ENCODE data around the gene YIPF2. TPM values are rescaled to one million over a fixed set of nuclear protein-coding genes. Genes with fewer than 3 reads are reported as not detected.

The YIPF2 gene
- total and polyA plus RNA-seq, 2 of the 4 experiments (the other 2 are of a cell fraction), result 61.5 to 78.0 TPM

DNA sequence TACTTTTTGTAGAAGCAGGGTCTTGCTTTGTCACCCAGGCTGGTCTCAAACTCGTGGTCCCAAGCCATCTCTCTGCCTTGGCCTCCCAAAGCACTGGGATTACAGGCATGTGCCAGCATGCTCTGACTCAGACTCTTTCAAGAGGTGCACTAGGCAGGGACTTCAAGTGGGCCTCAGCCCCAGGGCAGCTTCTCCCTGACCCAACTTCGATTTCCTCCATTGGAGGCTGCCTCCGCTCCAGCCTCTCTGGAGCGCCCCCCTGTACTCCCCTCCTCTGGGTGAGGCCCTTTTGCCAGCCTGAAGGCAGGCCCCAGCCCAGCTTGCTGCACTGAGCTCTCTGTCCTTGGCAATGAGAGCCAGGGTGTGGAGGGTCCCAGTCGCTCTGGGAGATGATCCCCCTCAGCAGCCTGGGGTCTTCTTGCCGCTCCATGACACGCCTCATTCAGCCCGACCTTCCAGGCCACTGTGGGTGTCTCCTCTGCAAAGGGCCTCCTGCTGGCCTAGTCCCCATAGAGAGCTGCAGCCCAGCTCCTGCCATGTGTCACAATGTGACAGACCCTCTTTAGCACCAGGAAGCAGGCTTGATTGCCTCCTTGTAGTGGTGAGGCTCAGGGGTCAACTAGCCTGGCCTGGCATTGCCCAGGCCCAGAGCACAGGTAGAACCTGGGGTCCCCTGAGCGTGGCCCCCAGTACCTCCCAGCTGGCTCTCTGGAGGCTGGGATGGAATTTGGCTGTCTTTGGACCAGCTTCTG is 40.6 kb downstream of the YIPF2 start:
- H3K4me3 ChIP-seq (ENCODE audit: insufficient read depth, low read depth, low read length), result no peak overlapping the region
- H4K5ac ChIP-seq (ENCODE audit: low read depth, low read length), result no peak overlapping the region
- H2AK5ac ChIP-seq (ENCODE audit: low read depth, low read length), result no peak overlapping the region
- dilution Hi-C loops (cut with HindIII; ENCODE audit: low sequenced_read_pairs, unreplicated experiment) (no loop called here), in situ Hi-C loops (cut with MboI; ENCODE audit: low sequenced_read_pairs) (no loop called here), intact Hi-C loops (cut with micrococcal nuclease) (no loop called here)
- ATAC-seq (ENCODE audit: low read depth) (0 out of 2 replicates have a peak, but pooled peaks have one; percentile 30), DNase-seq (no peak)
- peaks cover 29% of the 10 kb centered on the region for H3K9me1 ChIP-seq (ENCODE audit: insufficient read depth, low read length)
- H2BK120ac ChIP-seq (ENCODE audit: low read depth, low read length), result no peak overlapping the region
- no peak overlapping the region for H4K91ac ChIP-seq (ENCODE audit: insufficient read depth, low read depth, low read length)
- peaks cover 16% of the 10 kb centered on the region for H3K4me1 ChIP-seq (ENCODE audit: control insufficient read depth, insufficient read depth, low read length)
- no peak overlapping the region for H2BK15ac ChIP-seq (ENCODE audit: low read depth, low read length)
- no peak overlapping the region for H3K4me2 ChIP-seq (ENCODE audit: low read depth, low read length)
- H3K56ac ChIP-seq (ENCODE audit: extremely low read depth, insufficient read depth, low read length), result no peak overlapping the region
- no peak overlapping the region for H2BK20ac ChIP-seq (ENCODE audit: low read depth, low read length)
- no peak overlapping the region for H2BK5ac ChIP-seq (ENCODE audit: low read depth, low read length, poor library complexity, severe bottlenecking)
- H3K79me1 ChIP-seq (ENCODE audit: low read depth in 1 of 2, low read length in 2 of 2), result peaks cover 20 to 86% of the 10 kb centered on the region in 2 experiments
- H2AFZ ChIP-seq (replicated peaks; ENCODE audit: low read length, poor library complexity), result no peak overlapping the region
- H4K8ac ChIP-seq (ENCODE audit: low read depth in 2 of 2, low read length in 2 of 2), result no peak overlapping the region
- peaks cover 59% of the 10 kb centered on the region for H4K20me1 ChIP-seq (ENCODE audit: insufficient read depth, low read length)
- BruUV-seq (replicated peaks), result no TSS peak
- H3K9ac ChIP-seq (ENCODE audit: low read depth, low read length), result no peak overlapping the region
- H3K18ac ChIP-seq (ENCODE audit: low read depth, low read length), result no peak overlapping the region
- ChIA-PET CTCF (no interaction called here), POLR2A (ENCODE audit: unreplicated experiment) (no interaction called here)
- H3K27me3 ChIP-seq (ENCODE audit: control insufficient read depth, insufficient read depth, low read length), result no peaks in the 10 kb centered on the region
- no peak overlapping the region for H3K4ac ChIP-seq (ENCODE audit: low read depth, low read length)
- H3K14ac ChIP-seq (replicated peaks; ENCODE audit: low read depth, low read length), result no peak overlapping the region
- 0 out of 2 replicates have a peak, but pooled peaks cover 2% of the 10 kb centered on the region for H3K36me3 ChIP-seq (ENCODE audit: control insufficient read depth, insufficient read depth, low read length)
- WGBS, 2 experiments (ENCODE audit: extremely low coverage in 2 of 2, insufficient read length in 1 of 2), result 78% methylated on average over 3 of the region's 9 CpGs; no CpG with 5 or more reads in 1 of the 2 experiments
- no peak overlapping the region for H3K27ac ChIP-seq (ENCODE audit: insufficient read depth, low read length)
- no peak overlapping the region for H3K23ac ChIP-seq (ENCODE audit: low read depth, low read length)
- no peaks in the 10 kb centered on the region for H3K9me3 ChIP-seq (ENCODE audit: control insufficient read depth, insufficient read depth, low read length)
- no peak overlapping the region for H2AK9ac ChIP-seq (replicated peaks; ENCODE audit: low read depth, low read length, poor library complexity)
- TF ChIP-seq RAD21 (IDR thresholded peaks at IDR 0.05; ENCODE audit: low read length) (no peak), BHLHE40 (IDR thresholded peaks at IDR 0.05; ENCODE audit: low read depth, low read length) (peak; percentile 35; the same call in 1 of the 2 replicates)
